ENCODE measurements around the gene TMLHE.
"Not testable (repeated sequence)": the region's sequence is repeated elsewhere in the genome, so short reads cannot be mapped to it uniquely, and the experiment has no call there.

DNA sequence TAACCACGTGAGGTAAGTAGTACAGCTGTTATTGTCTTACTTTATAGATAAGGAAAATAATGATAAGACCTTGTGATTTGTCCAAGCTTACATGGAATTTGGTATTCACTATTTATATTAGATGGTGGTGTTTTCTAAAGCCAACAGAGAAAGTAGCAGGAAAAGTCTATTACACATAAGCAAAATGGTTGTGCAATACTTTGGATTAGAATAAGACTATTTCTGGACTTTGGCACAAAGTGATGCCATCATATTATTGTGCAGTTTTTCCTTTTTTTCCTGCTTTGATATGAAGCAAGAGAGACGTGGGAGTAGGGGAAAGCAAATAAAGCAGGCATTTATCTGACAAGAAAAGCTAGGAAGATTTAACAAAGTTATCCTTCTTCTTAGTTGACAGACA is 117.6 kb downstream of the TMLHE start:
- TF ChIP-seq, protein P1, sequence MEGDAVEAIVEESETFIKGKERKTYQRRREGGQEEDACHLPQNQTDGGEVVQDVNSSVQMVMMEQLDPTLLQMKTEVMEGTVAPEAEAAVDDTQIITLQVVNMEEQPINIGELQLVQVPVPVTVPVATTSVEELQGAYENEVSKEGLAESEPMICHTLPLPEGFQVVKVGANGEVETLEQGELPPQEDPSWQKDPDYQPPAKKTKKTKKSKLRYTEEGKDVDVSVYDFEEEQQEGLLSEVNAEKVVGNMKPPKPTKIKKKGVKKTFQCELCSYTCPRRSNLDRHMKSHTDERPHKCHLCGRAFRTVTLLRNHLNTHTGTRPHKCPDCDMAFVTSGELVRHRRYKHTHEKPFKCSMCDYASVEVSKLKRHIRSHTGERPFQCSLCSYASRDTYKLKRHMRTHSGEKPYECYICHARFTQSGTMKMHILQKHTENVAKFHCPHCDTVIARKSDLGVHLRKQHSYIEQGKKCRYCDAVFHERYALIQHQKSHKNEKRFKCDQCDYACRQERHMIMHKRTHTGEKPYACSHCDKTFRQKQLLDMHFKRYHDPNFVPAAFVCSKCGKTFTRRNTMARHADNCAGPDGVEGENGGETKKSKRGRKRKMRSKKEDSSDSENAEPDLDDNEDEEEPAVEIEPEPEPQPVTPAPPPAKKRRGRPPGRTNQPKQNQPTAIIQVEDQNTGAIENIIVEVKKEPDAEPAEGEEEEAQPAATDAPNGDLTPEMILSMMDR (IDR thresholded peaks at IDR 0.05) = not testable (repeated sequence)
- TF ChIP-seq POLR2AphosphoS5 (IDR thresholded peaks at IDR 0.05; ENCODE audit: insufficient read depth in 1 of 2, low read depth in 1 of 2) = not testable (repeated sequence)

Data from vagina (tissue), 2 donors.